HG03097 (cell line): ENCODE measurements around the gene ZMPSTE24.
"Not testable (repeated sequence)": the region's sequence is repeated elsewhere in the genome, so short reads cannot be mapped to it uniquely, and the experiment has no call there.

ENCODE experiments used
- ATAC-seq: cut with Tn5 transposase; IDR thresholded peaks from one replicate; pipeline ENCODE4 v1.9.1; 2021; ENCODE audit not compliant: unreplicated experiment, low FRiP score

Gene ZMPSTE24

GRCh38 chr1:40257688-40258444 is at the start of gene ZMPSTE24:
ZMPSTE24 (plus strand) TSS chr1:40258236; CDS start chr1:40258272, 36 bp downstream.
- peak; percentile 84 for ATAC-seq

DNA sequence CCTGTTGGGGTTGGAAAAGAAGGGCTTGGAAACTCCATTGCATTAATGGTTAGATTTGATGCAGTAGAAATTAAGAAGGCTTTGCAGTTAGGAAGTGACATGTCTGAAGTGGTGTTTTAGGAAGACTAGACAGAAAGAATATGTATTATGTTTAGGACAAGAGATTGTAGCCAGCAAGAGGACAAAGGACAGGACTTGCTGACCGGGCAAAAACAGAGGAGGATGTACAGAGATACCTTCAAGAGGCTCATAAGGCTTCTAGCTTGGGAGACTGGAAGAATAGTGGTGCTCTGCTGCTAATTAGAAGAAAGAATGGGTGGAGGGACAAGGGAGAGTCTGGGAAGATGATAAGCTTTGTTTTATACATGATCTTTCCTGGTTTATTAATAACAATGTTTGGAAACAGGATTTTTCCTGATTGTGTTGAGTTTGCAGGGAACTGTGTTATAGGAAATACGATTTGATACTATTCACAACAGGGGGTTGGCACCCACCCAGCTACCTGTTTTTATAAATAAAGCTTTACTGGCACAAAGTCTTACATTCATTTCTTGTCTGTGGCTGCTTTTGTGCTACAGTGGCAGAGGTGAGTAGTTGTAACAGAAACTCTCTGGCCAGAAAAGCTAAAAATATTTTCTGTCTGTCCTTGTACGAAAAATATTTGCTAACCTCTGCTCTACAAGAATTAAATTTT is 47.4 kb upstream of the ZMPSTE24 start:
- no peak for ATAC-seq

DNA sequence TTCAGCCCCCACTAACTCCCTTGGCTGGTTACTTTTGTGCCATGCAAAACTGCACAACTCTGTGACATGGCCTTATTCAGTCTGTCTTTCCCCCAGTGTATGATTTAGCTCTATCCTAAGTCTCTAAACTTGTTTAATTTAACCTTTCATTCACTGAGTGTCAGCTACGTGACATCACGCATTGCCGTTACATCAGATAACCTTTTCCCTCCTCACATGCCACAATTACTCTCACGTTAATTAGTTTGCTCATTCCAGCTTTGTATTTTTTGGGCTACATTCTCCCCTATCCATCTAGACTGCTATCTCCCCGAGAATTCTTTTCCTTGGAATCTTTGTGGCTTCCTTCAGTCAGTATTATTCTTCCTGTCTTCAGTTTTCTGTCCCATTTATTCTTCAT is 39.7 kb upstream of the ZMPSTE24 start:
- ATAC-seq, result no peak

DNA sequence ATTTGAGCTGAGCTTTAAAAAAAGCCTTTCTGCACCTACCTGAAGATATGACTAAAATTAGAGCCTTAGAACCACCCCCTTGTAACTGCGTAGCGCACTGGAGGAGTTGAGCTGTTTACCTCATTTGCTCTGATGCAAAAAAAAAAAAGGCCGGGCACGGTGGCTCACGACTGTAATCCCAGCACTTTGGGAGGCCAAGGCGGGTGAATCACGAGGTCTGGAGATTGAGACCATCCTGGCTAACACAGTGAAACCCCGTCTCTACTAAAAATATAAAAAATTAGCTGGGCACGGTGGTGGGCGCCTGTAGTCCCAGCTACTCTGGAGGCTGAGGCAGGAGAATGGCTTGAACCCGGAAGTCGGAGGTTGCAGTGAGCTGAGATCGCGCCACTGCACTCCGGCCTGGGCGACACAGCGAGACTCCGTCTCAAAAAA is 36.5 kb upstream of the ZMPSTE24 start:
- ATAC-seq, result not testable (repeated sequence)

- ATAC-seq, result no peak
Measured at GRCh38 chr1:40221977-40222772, 35.9 kb upstream of the ZMPSTE24 start.

GRCh38 chr1:40224040-40224439 is 34.0 kb upstream of the ZMPSTE24 start:
- ATAC-seq, result no peak

DNA sequence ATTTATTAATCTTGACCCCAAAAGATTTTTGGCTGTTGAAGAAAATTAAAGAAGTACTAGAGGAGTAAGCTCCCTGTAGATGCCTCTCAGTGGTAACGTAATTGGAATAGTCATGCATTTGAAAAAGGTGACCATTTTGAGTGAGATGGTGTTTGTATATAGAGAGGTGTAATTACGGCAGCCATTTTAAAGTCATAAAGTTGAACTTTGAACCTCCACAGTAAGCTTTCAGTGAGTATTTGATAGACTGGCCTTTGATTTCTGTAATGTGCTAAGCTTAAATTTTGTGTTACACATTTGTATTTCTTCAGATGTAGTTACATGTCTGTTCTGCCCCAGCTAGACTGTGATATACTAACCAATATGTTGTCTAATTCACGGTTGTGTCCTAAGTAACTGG is 31.8 kb upstream of the ZMPSTE24 start:
- no peak for ATAC-seq

DNA sequence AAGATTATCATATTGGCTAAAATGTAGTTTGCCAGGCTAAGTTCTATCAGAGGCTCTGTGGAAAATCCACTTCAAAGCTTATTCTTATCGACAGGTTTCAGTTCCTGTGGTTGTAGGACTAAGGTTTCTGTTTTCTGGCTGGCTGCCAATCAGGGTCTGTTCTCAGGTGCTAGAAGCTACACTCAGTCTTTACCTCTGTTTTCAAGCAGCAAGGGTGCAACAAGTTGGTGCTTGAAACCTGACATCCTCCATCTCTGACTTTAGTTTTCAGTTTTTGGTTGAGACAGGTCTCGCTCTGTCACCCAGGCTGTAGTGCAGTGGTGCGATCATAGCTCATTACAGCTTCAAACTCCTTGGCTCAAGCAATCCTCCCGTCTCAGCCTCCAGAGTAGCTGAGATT is 25.6 kb upstream of the ZMPSTE24 start:
- peak; percentile 79 for ATAC-seq

DNA sequence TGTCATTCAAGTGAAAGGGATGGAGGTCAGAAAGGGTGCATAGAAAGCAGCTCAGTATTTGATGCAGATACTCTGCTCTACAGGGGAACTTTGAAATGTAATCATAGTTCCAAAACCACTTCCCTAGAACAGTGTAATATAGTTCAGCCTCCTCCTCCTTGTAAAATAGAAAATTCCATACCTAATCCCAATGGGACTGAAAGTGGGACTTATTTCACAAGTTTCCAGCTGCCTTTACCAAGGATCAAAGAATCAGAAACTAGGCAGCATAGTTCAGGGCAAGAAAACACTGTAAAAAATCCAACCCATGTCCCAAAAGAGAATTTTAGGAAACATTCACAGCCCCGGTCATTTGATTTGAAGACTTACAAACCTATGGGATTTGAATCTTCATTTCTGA is 18.4 kb upstream of the ZMPSTE24 start:
- ATAC-seq, result no peak

DNA sequence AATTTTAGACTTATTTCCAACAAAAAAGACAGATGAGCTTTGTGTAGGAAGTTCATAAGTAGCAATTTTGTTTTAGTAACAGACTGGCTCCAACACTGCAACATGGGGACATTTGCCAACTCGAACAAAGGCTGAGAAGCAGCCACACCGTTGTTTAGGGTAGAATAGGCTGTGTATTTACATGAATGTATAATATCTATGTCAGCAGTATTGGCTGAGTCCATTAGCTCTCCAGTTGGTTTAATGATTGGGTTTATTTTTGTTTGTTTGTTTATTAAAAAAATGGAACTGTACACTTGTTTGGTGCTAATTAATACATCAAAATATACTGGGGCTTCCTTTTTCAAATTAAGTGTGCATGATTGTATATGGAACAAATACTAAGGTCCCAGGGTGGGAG is 17.6 kb upstream of the ZMPSTE24 start:
- ATAC-seq, result no peak

DNA sequence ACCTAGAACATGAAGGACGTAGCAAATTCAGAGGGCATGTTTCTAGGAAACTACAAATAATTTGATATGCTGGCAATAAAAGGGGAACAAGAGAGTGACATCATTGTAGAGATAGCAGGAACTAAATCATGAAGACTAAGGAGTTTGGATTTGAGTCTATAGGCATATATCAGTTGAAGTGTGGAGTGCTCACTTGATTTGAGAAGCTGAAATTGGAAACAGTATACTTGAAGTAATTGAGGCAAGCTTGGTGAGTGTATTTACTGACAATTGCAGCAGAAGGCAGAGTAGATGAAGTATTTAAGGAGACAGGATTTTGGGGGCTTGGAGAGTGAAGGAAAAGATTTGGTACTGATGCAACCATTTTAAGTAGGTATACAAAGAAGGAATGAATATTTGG is 16.7 kb upstream of the ZMPSTE24 start:
- ATAC-seq, result no peak

- no peak for ATAC-seq
Measured at GRCh38 chr1:40243351-40243750, 14.7 kb upstream of the ZMPSTE24 start.

- ATAC-seq, result no peak
Measured at GRCh38 chr1:40244138-40244744, 13.8 kb upstream of the ZMPSTE24 start.

GRCh38 chr1:40245686-40246085 is 12.3 kb upstream of the ZMPSTE24 start:
- no peak for ATAC-seq

GRCh38 chr1:40247655-40248054 is 10.4 kb upstream of the ZMPSTE24 start, which contains the start of gene TMCO2:
TMCO2 (plus strand) TSS chr1:40247937; CDS start chr1:40247994, 57 bp downstream.
- ATAC-seq, result no peak

- no peak for ATAC-seq
Measured at GRCh38 chr1:40248412-40248811, 9.6 kb upstream of the ZMPSTE24 start.

DNA sequence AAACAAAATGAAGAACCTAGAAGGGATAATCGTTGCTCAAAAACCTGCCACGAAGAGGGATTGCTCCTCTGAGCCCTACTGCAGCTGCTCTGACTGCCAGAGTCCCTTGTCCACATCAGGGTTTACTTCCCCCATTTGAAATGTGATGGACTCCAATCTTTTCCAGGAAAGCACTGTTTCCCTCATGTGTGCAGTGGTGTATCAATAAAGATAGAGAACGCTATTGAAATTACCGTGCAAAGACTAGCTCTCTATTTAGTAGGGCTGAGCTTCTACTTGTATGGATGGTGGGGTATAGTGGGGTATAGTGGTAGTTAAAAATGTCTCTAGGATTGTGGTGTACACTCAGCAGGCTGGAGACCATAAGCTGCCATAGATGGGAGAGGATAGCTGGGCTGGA is 6.6 kb upstream of the ZMPSTE24 start:
- no peak for ATAC-seq

GRCh38 chr1:40252601-40253000 is 5.4 kb upstream of the ZMPSTE24 start:
- ATAC-seq, result no peak

DNA sequence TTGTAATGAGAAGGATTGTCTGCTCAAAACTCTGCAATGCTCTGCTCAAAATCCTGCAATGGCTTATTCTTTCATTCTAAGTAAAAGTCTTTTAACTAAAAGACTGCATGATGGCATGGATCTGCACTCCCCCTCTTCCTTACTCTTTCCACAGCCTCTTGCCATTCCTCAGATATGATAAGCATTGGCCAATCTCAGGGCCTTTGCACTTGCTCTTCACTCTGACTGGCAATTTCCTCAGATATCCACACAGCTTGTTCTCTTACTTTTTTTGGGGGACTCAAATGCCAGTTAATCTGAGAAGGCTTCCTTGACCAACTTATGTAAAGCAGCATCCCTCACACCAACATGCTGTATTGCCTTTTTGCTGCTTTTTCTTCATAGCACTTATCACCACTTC is 2.8 kb upstream of the ZMPSTE24 start:
- no peak for ATAC-seq

- no peak for ATAC-seq
Measured at GRCh38 chr1:40256401-40257084, 1.5 kb upstream of the ZMPSTE24 start.
